Measurements from ENCODE around the gene PCYOX1L. TPM values are rescaled to one million over a fixed set of nuclear protein-coding genes. Genes with fewer than 3 reads are reported as not detected.

Gene PCYOX1L
- polyA plus RNA-seq, 2 of the 4 experiments (the other 2 are of a cell fraction), result 2.1 to 6.7 TPM

GRCh38 chr5:149374801-149375200 lies 17.0 kb downstream of the PCYOX1L start:
- TF ChIP-seq RAD21 (conservative IDR thresholded peaks at IDR 0.05 in 1 of 2, IDR thresholded peaks at IDR 0.05 in 1 of 2), result no peak
- ChIA-PET POLR2A (interaction anchor here (1.0 kb wide), 1 partner anchor 187 kb away, joined by 3 read pairs; no protein-coding TSS in a partner anchor), CTCF (interaction anchor here (1.1 to 44.9 kb wide), 8 partner anchors 8 to 244 kb away, joined by 3 to 1709 read pairs (median 11); partner anchors contain the start of gene CSNK1A1)
- ATAC-seq (no peak), FAIRE-seq (no peak), DNase-seq (ENCODE audit: low read depth in 1 of 2, low spot score in 1 of 2) (no peak)
- no peak overlapping the region for H3K4me3 ChIP-seq
- H3K9me3 ChIP-seq, result no peaks in the 10 kb centered on the region
- no peak overlapping the region for H3K4me2 ChIP-seq
- no peaks in the 10 kb centered on the region for H3K4me1 ChIP-seq
- 68% methylated on average over 3 of the region's 3 CpGs for WGBS (ENCODE audit: missing lambda C conversion rate)
- H3K27ac ChIP-seq, result no peak overlapping the region

DNA sequence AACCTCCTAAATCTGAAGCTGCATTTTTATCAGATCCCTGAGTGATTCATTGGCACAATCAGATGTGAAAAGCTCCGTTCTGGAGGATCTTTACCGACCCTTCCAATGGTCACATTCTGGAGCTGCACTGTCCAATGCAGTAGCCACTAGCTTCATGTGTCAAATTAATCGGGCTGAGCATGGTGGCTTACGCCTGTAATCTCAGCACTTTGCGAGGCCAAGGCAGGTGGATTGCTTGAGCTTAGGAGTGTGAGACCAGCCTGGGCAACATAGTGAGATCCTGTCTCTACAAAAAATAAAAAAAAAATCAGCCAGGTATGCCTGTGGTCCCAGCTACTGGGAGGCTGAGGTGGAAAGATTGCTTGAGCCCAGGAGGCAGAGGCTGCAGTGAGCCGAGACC lies 17.6 kb downstream of the PCYOX1L start:
- no peak overlapping the region for H3K4me3 ChIP-seq
- ChIA-PET POLR2A (interaction anchor here (1.0 kb wide), 1 partner anchor 187 kb away, joined by 3 read pairs; no protein-coding TSS in a partner anchor), CTCF (interaction anchor here (0.7 to 44.9 kb wide), 8 partner anchors 8 to 243 kb away, joined by 3 to 1709 read pairs (median 6); partner anchors contain the start of gene CSNK1A1)
- no peak for TF ChIP-seq EHF (CRISPR knock-in tag; IDR thresholded peaks at IDR 0.05)
- no peak for TF ChIP-seq EHMT2 (IDR thresholded peaks at IDR 0.05; ENCODE audit: low read depth)
- TF ChIP-seq BHLHE40 (IDR thresholded peaks at IDR 0.05; ENCODE audit: low read depth, low read length), result no peak
- TF ChIP-seq, protein P1, sequence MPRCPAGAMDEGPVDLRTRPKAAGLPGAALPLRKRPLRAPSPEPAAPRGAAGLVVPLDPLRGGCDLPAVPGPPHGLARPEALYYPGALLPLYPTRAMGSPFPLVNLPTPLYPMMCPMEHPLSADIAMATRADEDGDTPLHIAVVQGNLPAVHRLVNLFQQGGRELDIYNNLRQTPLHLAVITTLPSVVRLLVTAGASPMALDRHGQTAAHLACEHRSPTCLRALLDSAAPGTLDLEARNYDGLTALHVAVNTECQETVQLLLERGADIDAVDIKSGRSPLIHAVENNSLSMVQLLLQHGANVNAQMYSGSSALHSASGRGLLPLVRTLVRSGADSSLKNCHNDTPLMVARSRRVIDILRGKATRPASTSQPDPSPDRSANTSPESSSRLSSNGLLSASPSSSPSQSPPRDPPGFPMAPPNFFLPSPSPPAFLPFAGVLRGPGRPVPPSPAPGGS (IDR thresholded peaks at IDR 0.05), result no peak
- TF ChIP-seq NR3C1 (IDR thresholded peaks at IDR 0.05), result no peak
- TF ChIP-seq, protein P2, sequence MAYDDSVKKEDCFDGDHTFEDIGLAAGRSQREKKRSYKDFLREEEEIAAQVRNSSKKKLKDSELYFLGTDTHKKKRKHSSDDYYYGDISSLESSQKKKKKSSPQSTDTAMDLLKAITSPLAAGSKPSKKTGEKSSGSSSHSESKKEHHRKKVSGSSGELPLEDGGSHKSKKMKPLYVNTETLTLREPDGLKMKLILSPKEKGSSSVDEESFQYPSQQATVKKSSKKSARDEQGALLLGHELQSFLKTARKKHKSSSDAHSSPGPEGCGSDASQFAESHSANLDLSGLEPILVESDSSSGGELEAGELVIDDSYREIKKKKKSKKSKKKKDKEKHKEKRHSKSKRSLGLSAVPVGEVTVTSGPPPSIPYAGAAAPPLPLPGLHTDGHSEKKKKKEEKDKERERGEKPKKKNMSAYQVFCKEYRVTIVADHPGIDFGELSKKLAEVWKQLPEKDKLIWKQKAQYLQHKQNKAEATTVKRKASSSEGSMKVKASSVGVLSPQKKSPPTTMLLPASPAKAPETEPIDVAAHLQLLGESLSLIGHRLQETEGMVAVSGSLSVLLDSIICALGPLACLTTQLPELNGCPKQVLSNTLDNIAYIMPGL (CRISPR knock-in tag; IDR thresholded peaks at IDR 0.05; ENCODE audit: borderline replicate concordance), result no peak
- TF ChIP-seq ATOH8 (CRISPR knock-in tag; IDR thresholded peaks at IDR 0.05; ENCODE audit: low read depth), result no peak
- no peak for TF ChIP-seq CHD2 (IDR thresholded peaks at IDR 0.05; ENCODE audit: low read length, partially characterized antibody)
- TF ChIP-seq NFE2L2 (conservative IDR thresholded peaks at IDR 0.05; ENCODE audit: low read length), result no peak
- no peak for TF ChIP-seq KDM1A (IDR thresholded peaks at IDR 0.05; ENCODE audit: low read depth)
- no peak for TF ChIP-seq ZFP36 (IDR thresholded peaks at IDR 0.05; ENCODE audit: borderline replicate concordance, partially characterized antibody)
- no peak for TF ChIP-seq GATA3 (IDR thresholded peaks at IDR 0.05; ENCODE audit: borderline replicate concordance)
- 81% methylated on average over 6 of the region's 6 CpGs for WGBS (ENCODE audit: missing lambda C conversion rate)
- H3K4me1 ChIP-seq, result no peaks in the 10 kb centered on the region
- no peaks in the 10 kb centered on the region for H3K9me3 ChIP-seq
- no peak for ATAC-seq
- FAIRE-seq, result peak; percentile 36
- no peak overlapping the region for H3K27ac ChIP-seq
- no peak for DNase-seq (ENCODE audit: low read depth in 1 of 2, low spot score in 1 of 2)
- no peak overlapping the region for H3K4me2 ChIP-seq

- Histone ChIP-seq H3K4me3 (no peak overlapping the region), H3K4me2 (no peak overlapping the region), H3K4me1 (no peaks in the 10 kb centered on the region), H3K9me3 (no peaks in the 10 kb centered on the region), H3K27ac (no peak overlapping the region)
- ATAC-seq, result no peak
- ChIA-PET POLR2A (no interaction called here), CTCF (interaction anchor here (0.7 to 44.9 kb wide), 8 partner anchors 9 to 260 kb away, joined by 3 to 1709 read pairs (median 6); no protein-coding TSS in a partner anchor)
- TF ChIP-seq NPAS2 (CRISPR knock-in tag; IDR thresholded peaks at IDR 0.05; ENCODE audit: borderline replicate concordance), result no peak
- WGBS (ENCODE audit: missing lambda C conversion rate), result 96% methylated on average over 12 of the region's 12 CpGs
- DNase-seq (ENCODE audit: low read depth in 1 of 2, low spot score in 1 of 2), result no peak
- no peak for FAIRE-seq
Observed at GRCh38 chr5:149376104-149376503, 18.3 kb downstream of the PCYOX1L start.
